ENCODE data around the gene MUC12. TPM values are rescaled to one million over a fixed set of nuclear protein-coding genes. Genes with fewer than 3 reads are reported as not detected.
A peak's percentile ranks its signal among the peaks of the same experiment; 100 is the strongest.

The MUC12 gene
- total and polyA plus RNA-seq, 11 donors, result 0.02 to 0.23 (median 0.11) TPM; not detected in 7

DNA sequence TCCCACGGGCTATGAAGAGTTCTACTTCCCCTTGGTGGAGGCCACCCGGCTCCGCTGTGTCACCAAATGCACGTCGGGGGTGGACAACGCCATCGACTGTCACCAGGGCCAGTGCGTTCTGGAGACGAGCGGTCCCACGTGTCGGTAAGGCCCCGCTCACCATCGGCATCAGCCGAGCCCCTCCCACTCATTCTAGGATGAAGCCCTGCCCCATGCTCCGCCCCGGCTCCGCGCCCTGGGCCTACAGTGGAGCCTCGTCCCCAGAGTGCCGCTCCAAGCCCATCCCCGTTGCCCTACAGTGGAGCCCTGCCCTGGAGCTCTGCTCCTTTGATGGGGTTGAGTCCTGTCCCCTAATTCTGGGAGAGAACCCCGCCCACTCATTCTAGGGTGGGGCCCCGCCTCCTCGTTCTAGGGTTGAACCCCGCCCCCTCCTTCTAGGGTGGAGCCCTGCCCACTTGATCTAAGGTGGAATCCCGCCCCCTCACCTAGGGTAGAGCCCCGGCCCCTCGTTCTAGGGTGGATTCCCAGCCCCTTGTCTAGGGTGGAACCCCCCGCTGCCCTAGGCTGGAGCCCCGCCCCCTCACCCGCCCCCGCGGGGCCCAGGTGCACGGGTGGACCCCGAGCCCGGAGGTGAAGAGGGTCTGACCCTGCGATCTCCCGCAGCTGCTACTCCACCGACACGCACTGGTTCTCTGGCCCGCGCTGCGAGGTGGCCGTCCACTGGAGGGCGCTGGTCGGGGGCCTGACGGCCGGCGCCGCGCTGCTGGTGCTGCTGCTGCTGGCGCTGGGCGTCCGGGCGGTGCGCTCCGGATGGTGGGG is 3.4 kb upstream of the MUC12 start:
- intact Hi-C loops (cut with DNase I), result loop anchor here in 9 of 10 donors (1.0 to 10.0 kb wide), 6 partner anchors 49 to 93 kb away; no protein-coding TSS in a partner anchor
- Histone ChIP-seq H3K27me3 (peaks cover 43 to 80% (median 58%) of the 10 kb centered on the region in 9 donors), H3K9me3 (no peaks in the 10 kb centered on the region), H3K4me3 (peak overlapping the region in 10 of 12 donors; percentile 5 to 37 (median 15)), H3K36me3 (no peaks in the 10 kb centered on the region), H3K27ac (no peak overlapping the region), H3K4me1 (peaks cover 0 to 16% (median 8%) of the 10 kb centered on the region in 12 donors)
- peak; percentile 49 to 84 (median 56) for DNase-seq
- ATAC-seq, result peak in 3 of 4 donors; percentile 40 to 73 (median 55)
- TF ChIP-seq POLR2A (IDR thresholded peaks at IDR 0.05) (no peak), CTCF (IDR thresholded peaks at IDR 0.05) (peak; percentile 48 to 79 (median 57))
- 5 to 13% (median 7%) methylated on average over 48 to 58 of the region's 58 CpGs for WGBS, 4 donors

GRCh38 chr7:100966542-100967291 is 2.6 kb upstream of the MUC12 start:
- peak in 1 of 5 donors; percentile 64 for DNase-seq

GRCh38 chr7:100967292-100967863 is 2.0 kb upstream of the MUC12 start:
- H3K4me3 ChIP-seq, result no peak overlapping the region
- no peak overlapping the region for H3K27ac ChIP-seq
- DNase-seq (peak in 1 of 5 donors; percentile 29), ATAC-seq (no peak)
- WGBS, 4 donors, result 50 to 51% (median 51%) methylated on average over 13 of the region's 13 CpGs
- H3K4me1 ChIP-seq, result peaks cover 0 to 16% (median 8%) of the 10 kb centered on the region in 12 donors
- intact Hi-C loops (cut with DNase I), result loop anchor here in 7 of 10 donors (2.0 to 10.0 kb wide), 4 partner anchors 47 to 91 kb away; no protein-coding TSS in a partner anchor
- no peaks in the 10 kb centered on the region for H3K36me3 ChIP-seq
- TF ChIP-seq CTCF (IDR thresholded peaks at IDR 0.05), result no peak
- TF ChIP-seq POLR2A (IDR thresholded peaks at IDR 0.05), result no peak
- no peaks in the 10 kb centered on the region for H3K9me3 ChIP-seq
- H3K27me3 ChIP-seq, result peaks cover 40 to 82% (median 54%) of the 10 kb centered on the region in 9 donors

More at GRCh38 chr7:100966542-100967291, 2.6 kb upstream of the MUC12 start:
- H3K27me3 ChIP-seq, result peaks cover 41 to 80% (median 54%) of the 10 kb centered on the region in 9 donors
- 6 to 16% (median 15%) methylated on average over 32 to 40 of the region's 40 CpGs for WGBS, 4 donors
- no peak for TF ChIP-seq CTCF (IDR thresholded peaks at IDR 0.05)
- H3K4me1 ChIP-seq, result peaks cover 0 to 16% (median 8%) of the 10 kb centered on the region in 12 donors
- intact Hi-C loops (cut with DNase I), result loop anchor here in 8 of 10 donors (1.0 to 10.0 kb wide), 5 partner anchors 48 to 93 kb away; no protein-coding TSS in a partner anchor
- no peak overlapping the region for H3K27ac ChIP-seq
- no peak for ATAC-seq
- peak overlapping the region in 5 of 12 donors; percentile 0 to 37 (median 15) for H3K4me3 ChIP-seq
- no peaks in the 10 kb centered on the region for H3K9me3 ChIP-seq
- no peaks in the 10 kb centered on the region for H3K36me3 ChIP-seq

Data from heart left ventricle (tissue), 16 donors.